ENCODE results near the gene MCAT. TPM values are rescaled to one million over a fixed set of nuclear protein-coding genes. Genes with fewer than 3 reads are reported as not detected.
"Not testable (repeated sequence)": the region's sequence is repeated elsewhere in the genome, so short reads cannot be mapped to it uniquely, and the experiment has no call there.

The MCAT gene
- total and polyA plus RNA-seq, 7 experiments from 2014 or later, result 7.1 to 17.9 (median 10.5) TPM

DNA sequence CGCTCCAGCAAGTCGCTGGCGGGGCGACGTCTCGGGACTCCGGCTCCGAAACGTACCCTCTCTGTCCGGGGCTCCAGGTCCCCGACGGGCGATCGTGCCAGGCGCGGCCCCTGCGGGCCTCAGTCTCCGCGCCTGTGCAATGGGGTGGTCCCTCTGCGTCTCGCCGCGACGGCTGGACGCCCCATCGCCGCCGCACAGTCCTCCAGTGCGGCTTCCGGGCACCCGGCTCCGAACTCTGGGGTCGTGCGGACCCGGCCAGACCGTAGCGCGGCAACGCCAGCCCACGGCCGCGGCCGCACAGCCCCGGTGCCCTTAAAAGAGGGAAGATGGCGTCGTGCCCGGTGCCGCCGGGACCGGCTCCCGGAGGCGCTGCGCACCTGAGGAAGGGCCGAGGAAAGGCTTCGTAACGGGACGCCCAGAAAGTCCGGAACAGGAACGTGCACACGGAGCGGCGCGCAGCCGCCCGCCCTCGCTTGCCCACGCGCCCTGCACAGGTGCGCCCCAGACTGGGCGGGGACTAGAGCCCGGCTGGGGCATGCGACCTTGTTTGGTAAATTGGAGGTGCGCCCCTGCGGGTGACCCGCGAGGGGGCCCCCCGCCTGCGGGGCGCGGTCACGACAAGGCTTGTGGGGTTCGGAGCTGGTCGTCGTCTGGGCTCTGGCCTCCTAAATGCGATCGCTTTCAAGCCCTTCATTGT lies 32.1 kb downstream of the MCAT start:
- no peaks in the 10 kb centered on the region for H3K36me3 Mint-ChIP-seq
- intact Hi-C loops (cut with micrococcal nuclease), result loop anchor here (1.0 to 2.0 kb wide), 5 partner anchors 22 to 76 kb away; partner anchors contain the start of genes TTLL1 (in 2 of the 2) and TTLL12 (in 1 of the 2)
- CTCF ChIA-PET, result interaction anchor here (0.9 kb wide), 1 partner anchor 117 kb away, joined by 3 read pairs; no protein-coding TSS in a partner anchor
- H3K4me1 Mint-ChIP-seq, result peaks cover 0 to 9% (median 7%) of the 10 kb centered on the region in 7 donors
- Histone ChIP-seq H3K27ac (ENCODE audit: low read depth, low read length) (peak overlapping the region; percentile 53), H3K9me3 (ENCODE audit: control insufficient read depth in 2 of 3, low read length in 3 of 3) (no peaks in the 10 kb centered on the region), H3K4me1 (ENCODE audit: control insufficient read depth in 2 of 2, insufficient read depth in 2 of 2, low read length in 2 of 2) (peaks cover 0 to 6% of the 10 kb centered on the region in 2 donors), H3K36me3 (ENCODE audit: control insufficient read depth in 2 of 3, insufficient read depth in 3 of 3, low read length in 3 of 3) (peaks cover 0 to 4% (median 0%) of the 10 kb centered on the region in 3 experiments), H3K4me3 (ENCODE audit: low read length) (peak overlapping the region; percentile 74), H3K27me3 (ENCODE audit: control insufficient read depth in 2 of 2, insufficient read depth in 2 of 2, low read length in 2 of 2) (no peaks in the 10 kb centered on the region)
- DNase-seq (peak; percentile 24 to 61 (median 44)), ATAC-seq (peak; percentile 87)
- H3K4me3 Mint-ChIP-seq, result peak overlapping the region; percentile 69 to 88 (median 80)
- POLR2A ChIA-PET, result interaction anchor here (0.6 to 1.5 kb wide), 3 partner anchors 31 to 1499 kb away, joined by 3 to 6 read pairs (median 3); partner anchors contain the start of gene MCAT
- H3K27me3 Mint-ChIP-seq, result peaks cover 0 to 45% (median 0%) of the 10 kb centered on the region in 5 donors
- peak overlapping the region in 3 of 9 donors; percentile 33 to 56 (median 56) for H3K27ac Mint-ChIP-seq
- no peaks in the 10 kb centered on the region for H3K9me3 Mint-ChIP-seq

DNA sequence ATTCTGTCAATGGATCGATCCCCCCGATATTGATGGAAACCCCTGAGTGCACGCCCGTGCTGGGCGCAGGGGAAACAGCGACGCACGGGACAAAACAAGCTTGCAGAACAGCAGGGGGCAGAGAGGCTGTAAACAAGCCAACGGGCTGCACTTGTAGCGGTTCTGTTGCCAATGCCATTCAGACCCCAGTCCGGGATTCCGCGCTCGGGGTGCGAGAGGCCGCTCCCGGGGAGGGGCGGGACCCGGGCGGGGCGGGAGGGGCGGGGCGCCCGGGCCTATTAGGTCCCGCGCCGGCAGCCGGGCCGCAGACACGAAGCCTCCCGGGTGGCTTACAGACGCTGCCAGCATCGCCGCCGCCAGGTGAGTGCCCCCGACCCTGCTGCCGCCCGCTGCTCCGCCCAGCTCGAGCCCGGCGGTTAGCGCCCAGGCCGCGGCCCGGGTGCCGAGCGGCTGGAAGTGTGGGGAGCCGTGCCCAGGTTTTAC lies 32.7 kb downstream of the MCAT start, which contains the start of gene BIK:
BIK (plus strand) TSS at position 307 of the 483 bp plus-strand sequence. CDS start 13,273 bp downstream, outside the sequence.
- ChIA-PET CTCF (interaction anchor here (0.5 to 1.0 kb wide), 2 partner anchors 39 to 420 kb away, joined by 3 to 4 read pairs; no protein-coding TSS in a partner anchor), POLR2A (interaction anchor here (1.0 to 1.5 kb wide), 2 partner anchors 11 to 37 kb away, joined by 3 read pairs; no protein-coding TSS in a partner anchor)
- peak; percentile 10 to 41 (median 29) for DNase-seq
- no peaks in the 10 kb centered on the region for H3K9me3 Mint-ChIP-seq
- Histone ChIP-seq H3K9me3 (ENCODE audit: control insufficient read depth in 2 of 3, low read length in 3 of 3) (no peaks in the 10 kb centered on the region), H3K27ac (ENCODE audit: low read depth, low read length) (peak within 1 kb of the TSS; percentile 53), H3K27me3 (ENCODE audit: control insufficient read depth in 2 of 2, insufficient read depth in 2 of 2, low read length in 2 of 2) (no peaks in the 10 kb centered on the region), H3K36me3 (ENCODE audit: control insufficient read depth in 2 of 3, insufficient read depth in 3 of 3, low read length in 3 of 3) (peaks cover 0 to 4% (median 0%) of the 10 kb centered on the region in 3 experiments), H3K4me3 (ENCODE audit: low read length) (peak within 1 kb of the TSS; percentile 74), H3K4me1 (ENCODE audit: control insufficient read depth in 2 of 2, insufficient read depth in 2 of 2, low read length in 2 of 2) (peaks cover 0 to 6% of the 10 kb centered on the region in 2 donors)
- peak; percentile 69 for ATAC-seq
- peaks cover 0 to 45% (median 0%) of the 10 kb centered on the region in 5 donors for H3K27me3 Mint-ChIP-seq
- no peaks in the 10 kb centered on the region for H3K36me3 Mint-ChIP-seq
- intact Hi-C loops (cut with micrococcal nuclease), result loop anchor here (1.0 to 2.0 kb wide), 3 partner anchors 21 to 26 kb away; partner anchors contain the start of gene TTLL1 (in 2 of the 2)
- H3K4me1 Mint-ChIP-seq, result peaks cover 0 to 9% (median 7%) of the 10 kb centered on the region in 7 donors
- H3K27ac Mint-ChIP-seq, result peak within 1 kb of the TSS in 5 of 9 donors; percentile 22 to 87 (median 72)
- H3K4me3 Mint-ChIP-seq, result peak within 1 kb of the TSS; percentile 81 to 90 (median 84)

DNA sequence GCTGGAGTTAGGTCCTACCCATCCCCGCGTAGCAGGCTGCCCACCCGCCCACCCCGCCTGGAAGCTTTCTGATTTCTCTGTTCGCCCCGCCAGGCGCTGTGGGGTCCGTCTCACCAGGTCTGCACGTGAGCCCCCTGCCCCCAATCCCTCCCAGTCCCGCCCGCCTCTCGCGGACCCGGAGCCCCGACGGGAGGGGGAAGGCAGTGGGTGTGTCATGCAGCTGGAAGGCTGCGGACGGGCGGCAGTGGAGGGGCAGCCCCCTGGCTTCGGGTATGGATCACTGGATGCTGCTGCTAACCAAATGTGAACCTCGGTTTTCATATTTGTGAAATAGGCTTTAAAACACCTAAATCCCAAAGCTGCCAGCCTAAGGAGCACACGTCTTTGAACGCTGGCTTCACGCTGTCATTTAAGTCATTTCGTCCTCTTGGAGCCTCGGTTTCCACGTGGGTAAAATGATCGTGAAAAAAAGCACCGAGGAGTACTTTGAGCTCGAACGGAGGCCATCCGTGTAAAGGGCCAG lies 33.2 kb downstream of the MCAT start:
- CTCF ChIA-PET, result interaction anchor here (0.5 to 1.0 kb wide), 2 partner anchors 39 to 419 kb away, joined by 3 to 4 read pairs; no protein-coding TSS in a partner anchor
- no peak for ATAC-seq
- DNase-seq, result no peak
- H3K27me3 ChIP-seq (ENCODE audit: control insufficient read depth in 2 of 2, insufficient read depth in 2 of 2, low read length in 2 of 2), result no peaks in the 10 kb centered on the region
- H3K4me1 ChIP-seq (ENCODE audit: control insufficient read depth in 2 of 2, insufficient read depth in 2 of 2, low read length in 2 of 2), result peaks cover 0 to 6% of the 10 kb centered on the region in 2 donors
- H3K9me3 Mint-ChIP-seq, result no peaks in the 10 kb centered on the region
- no peaks in the 10 kb centered on the region for H3K9me3 ChIP-seq (ENCODE audit: control insufficient read depth in 2 of 3, low read length in 3 of 3)
- intact Hi-C loops (cut with micrococcal nuclease), result loop anchor here (1.0 to 2.0 kb wide), 3 partner anchors 21 to 27 kb away; partner anchors contain the start of gene TTLL1 (in 2 of the 2)
- H3K36me3 Mint-ChIP-seq, result no peaks in the 10 kb centered on the region
- peak overlapping the region in 4 of 9 donors; percentile 69 to 87 (median 73) for H3K27ac Mint-ChIP-seq
- peaks cover 0 to 9% (median 7%) of the 10 kb centered on the region in 7 donors for H3K4me1 Mint-ChIP-seq
- POLR2A ChIA-PET, result interaction anchor here (1.0 to 1.5 kb wide), 2 partner anchors 11 to 38 kb away, joined by 3 read pairs; no protein-coding TSS in a partner anchor
- H3K4me3 Mint-ChIP-seq, result peak overlapping the region; percentile 81 to 90 (median 84)
- H3K27ac ChIP-seq (ENCODE audit: low read depth, low read length), result no peak overlapping the region
- peak overlapping the region; percentile 74 for H3K4me3 ChIP-seq (ENCODE audit: low read length)
- peaks cover 0 to 45% (median 0%) of the 10 kb centered on the region in 5 donors for H3K27me3 Mint-ChIP-seq
- H3K36me3 ChIP-seq (ENCODE audit: control insufficient read depth in 2 of 3, insufficient read depth in 3 of 3, low read length in 3 of 3), result peaks cover 0 to 4% (median 0%) of the 10 kb centered on the region in 3 experiments

DNA sequence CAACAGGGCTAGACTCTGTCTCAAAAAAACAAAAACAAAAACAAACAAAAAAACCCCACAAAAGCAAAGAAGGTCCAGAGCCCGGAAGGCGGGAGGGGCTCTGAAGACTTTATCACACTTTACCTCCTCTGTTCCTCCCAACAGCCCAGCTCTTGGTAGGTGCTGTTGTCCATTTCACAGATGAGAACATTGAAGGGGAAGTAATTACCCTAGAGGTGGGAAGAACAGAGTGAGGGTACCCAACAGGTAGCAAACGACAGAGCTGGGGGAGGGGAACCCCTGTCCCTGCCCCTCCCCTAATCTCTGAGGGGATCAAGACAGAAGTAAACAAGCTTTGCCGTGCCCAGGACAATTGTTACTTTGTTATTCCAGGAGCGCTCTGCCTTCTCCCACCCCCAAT lies 33.7 kb downstream of the MCAT start:
- ATAC-seq (no peak), DNase-seq (no peak)
- Mint-ChIP-seq H3K27ac (no peak overlapping the region), H3K4me3 (peak overlapping the region in 9 of 10 donors; percentile 32 to 73 (median 42)), H3K9me3 (no peaks in the 10 kb centered on the region), H3K4me1 (peaks cover 0 to 9% (median 7%) of the 10 kb centered on the region in 7 donors), H3K36me3 (no peaks in the 10 kb centered on the region), H3K27me3 (peaks cover 0 to 45% (median 0%) of the 10 kb centered on the region in 5 donors)
- Histone ChIP-seq H3K4me1 (ENCODE audit: control insufficient read depth in 2 of 2, insufficient read depth in 2 of 2, low read length in 2 of 2) (peaks cover 0 to 6% of the 10 kb centered on the region in 2 donors), H3K27ac (ENCODE audit: low read depth, low read length) (no peak overlapping the region), H3K36me3 (ENCODE audit: control insufficient read depth in 2 of 3, insufficient read depth in 3 of 3, low read length in 3 of 3) (peaks cover 0 to 4% (median 0%) of the 10 kb centered on the region in 3 experiments), H3K9me3 (ENCODE audit: control insufficient read depth in 2 of 3, low read length in 3 of 3) (no peaks in the 10 kb centered on the region), H3K27me3 (ENCODE audit: control insufficient read depth in 2 of 2, insufficient read depth in 2 of 2, low read length in 2 of 2) (no peaks in the 10 kb centered on the region), H3K4me3 (ENCODE audit: low read length) (no peak overlapping the region)
- intact Hi-C loops (cut with micrococcal nuclease), result no loop called here
- CTCF ChIA-PET, result no interaction called here
- POLR2A ChIA-PET, result interaction anchor here (1.0 to 1.5 kb wide), 2 partner anchors 11 to 38 kb away, joined by 3 read pairs; no protein-coding TSS in a partner anchor

DNA sequence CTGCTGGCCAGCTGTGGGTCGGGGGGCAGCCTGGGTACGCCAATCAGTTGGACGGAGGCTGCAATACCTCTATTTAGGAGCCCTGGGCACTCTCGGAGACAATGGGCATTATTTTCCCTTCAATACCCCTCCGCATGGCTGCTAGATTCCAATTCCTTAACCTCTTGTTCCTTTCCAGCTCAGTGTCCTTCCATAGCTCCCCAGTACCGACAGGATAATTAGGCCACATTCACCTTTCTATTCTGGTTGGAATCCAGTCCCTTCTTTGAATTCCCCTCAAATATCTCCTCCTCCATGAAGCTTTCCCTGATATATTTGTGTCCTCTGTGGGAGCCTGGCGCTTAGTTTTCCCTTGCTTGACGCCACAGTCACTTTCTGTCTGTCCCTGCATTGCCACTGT lies 36.9 kb downstream of the MCAT start:
- Histone ChIP-seq H3K4me3 (ENCODE audit: low read length) (no peak overlapping the region), H3K4me1 (ENCODE audit: control insufficient read depth in 2 of 2, insufficient read depth in 2 of 2, low read length in 2 of 2) (peaks cover 0 to under 1% of the 10 kb centered on the region in 2 donors), H3K27ac (ENCODE audit: low read depth, low read length) (no peak overlapping the region), H3K9me3 (ENCODE audit: control insufficient read depth in 2 of 3, low read length in 3 of 3) (no peaks in the 10 kb centered on the region), H3K36me3 (ENCODE audit: control insufficient read depth in 2 of 3, insufficient read depth in 3 of 3, low read length in 3 of 3) (peaks cover 0 to 4% (median 0%) of the 10 kb centered on the region in 3 experiments), H3K27me3 (ENCODE audit: control insufficient read depth in 2 of 2, insufficient read depth in 2 of 2, low read length in 2 of 2) (no peaks in the 10 kb centered on the region)
- no peak overlapping the region for H3K4me3 Mint-ChIP-seq
- H3K4me1 Mint-ChIP-seq, result peaks cover 0 to 14% (median 8%) of the 10 kb centered on the region in 7 donors
- no peak overlapping the region for H3K27ac Mint-ChIP-seq
- no peaks in the 10 kb centered on the region for H3K36me3 Mint-ChIP-seq
- POLR2A ChIA-PET, result no interaction called here
- intact Hi-C loops (cut with micrococcal nuclease), result no loop called here
- no peaks in the 10 kb centered on the region for H3K9me3 Mint-ChIP-seq
- ATAC-seq (no peak), DNase-seq (no peak)
- peaks cover 0 to 16% (median 0%) of the 10 kb centered on the region in 5 donors for H3K27me3 Mint-ChIP-seq
- CTCF ChIA-PET, result no interaction called here

DNA sequence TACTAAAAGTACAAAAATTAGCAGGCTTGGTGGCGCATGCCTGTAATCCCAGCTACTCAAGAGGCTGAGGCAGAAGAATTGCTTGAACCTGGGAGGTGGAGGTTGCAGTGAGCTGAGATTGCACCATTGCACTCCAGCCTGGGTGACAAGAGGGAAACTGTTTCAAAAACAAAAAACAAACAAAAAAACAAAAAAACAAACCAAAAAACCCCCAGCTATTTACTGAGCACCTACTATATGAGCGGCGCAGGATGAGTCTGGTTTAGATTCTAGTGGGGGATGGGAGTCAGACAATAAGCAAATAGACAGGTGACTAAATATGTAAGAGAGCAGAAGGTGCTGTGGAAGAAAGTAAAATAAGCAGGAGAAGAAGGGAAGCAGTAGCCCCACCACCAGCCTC lies 38.2 kb downstream of the MCAT start:
- H3K36me3 ChIP-seq (ENCODE audit: control insufficient read depth in 2 of 3, insufficient read depth in 3 of 3, low read length in 3 of 3); H3K4me1 ChIP-seq (ENCODE audit: control insufficient read depth in 2 of 2, insufficient read depth in 2 of 2, low read length in 2 of 2); H3K9me3 ChIP-seq (ENCODE audit: control insufficient read depth in 2 of 3, low read length in 3 of 3); H3K4me3 Mint-ChIP-seq; POLR2A ChIA-PET; DNase-seq; H3K27ac ChIP-seq (ENCODE audit: low read depth, low read length); ATAC-seq; intact Hi-C loops (cut with micrococcal nuclease); H3K4me3 ChIP-seq (ENCODE audit: low read length); H3K27me3 ChIP-seq (ENCODE audit: control insufficient read depth in 2 of 2, insufficient read depth in 2 of 2, low read length in 2 of 2); H3K36me3 Mint-ChIP-seq; H3K9me3 Mint-ChIP-seq: not testable (repeated sequence)
- CTCF ChIA-PET, result interaction anchor here (1.5 kb wide), 1 partner anchor 237 kb away, joined by 3 read pairs; no protein-coding TSS in a partner anchor
- Mint-ChIP-seq H3K27ac (peak overlapping the region in 1 of 9 donors; percentile 39), H3K27me3 (peaks cover 0 to 11% (median 0%) of the 10 kb centered on the region in 5 donors), H3K4me1 (peaks cover 0 to 15% (median 5%) of the 10 kb centered on the region in 7 donors)

Measured in naive thymus-derived CD4-positive, alpha-beta T cell (primary cell).